Bronchial smooth muscle cell (primary cell): ENCODE results near the gene SNIP1. TPM values are rescaled to one million over a fixed set of nuclear protein-coding genes. Genes with fewer than 3 reads are reported as not detected.

ENCODE experiments used
- total RNA-seq: library from RNA; depleted of rRNA; stranded (reverse); fragments of >200 nt; gene quantifications from 2 replicates; pipeline ENCODE4 v1.2.1, GENCODE V29; 2014

The SNIP1 gene
- 11.8 and 15.0 TPM in 2 replicates for total RNA-seq

GRCh38 chr1:37553927-37554808 lies at the start of gene SNIP1:
Gene SNIP1 (minus strand): TSS chr1:37554293. CDS start chr1:37554229, 64 bp downstream.

GRCh38 chr1:37595440-37596181 lies 41.5 kb upstream of the SNIP1 start, which contains the start of gene GNL2:
Gene GNL2 (minus strand): TSS chr1:37595937. CDS start chr1:37595822, 115 bp downstream.

GRCh38 chr1:37556712-37557196 lies 2.7 kb upstream of the SNIP1 start, which contains the start of gene DNALI1:
Gene DNALI1 (plus strand): TSS chr1:37556940. CDS start chr1:37556995, 55 bp downstream.

GRCh38 chr1:37514350-37515184 lies 39.5 kb downstream of the SNIP1 start, which contains the start of gene MEAF6:
Gene MEAF6 (minus strand): TSS chr1:37514766. CDS start chr1:37514746, 20 bp downstream.

Other genes with a start within 250 kb of the SNIP1 start
- 5.8 and 6.3 TPM in 2 replicates for gene ZC3H12A, start 79.7 kb downstream of the SNIP1 start, total RNA-seq
- gene MEAF6, start 39.5 kb downstream of the SNIP1 start, total RNA-seq, result 34.5 and 44.3 TPM in 2 replicates
- gene DNALI1, start 2.6 kb upstream of the SNIP1 start, total RNA-seq, result 4.9 and 9.8 TPM in 2 replicates
- 46.4 and 66.2 TPM in 2 replicates for gene GNL2, start 41.6 kb upstream of the SNIP1 start, total RNA-seq
- 0.16 and 1.8 TPM in 2 replicates for gene RSPO1, start 80.6 kb upstream of the SNIP1 start, total RNA-seq
- 0.26 and 1.1 TPM in 2 replicates for gene CDCA8, start 138.2 kb upstream of the SNIP1 start, total RNA-seq
- gene EPHA10, start 210.8 kb upstream of the SNIP1 start, total RNA-seq, result under 0.01 TPM in 1 of 2 replicates, not detected in the other
- gene MANEAL, start 239.6 kb upstream of the SNIP1 start, total RNA-seq, result 0.32 and 1.8 TPM in 2 replicates